ENCODE results near the gene IL27RA. TPM values are rescaled to one million over a fixed set of nuclear protein-coding genes. Genes with fewer than 3 reads are reported as not detected.
A peak's percentile ranks its signal among the peaks of the same experiment; 100 is the strongest.
"Not testable (repeated sequence)": the region's sequence is repeated elsewhere in the genome, so short reads cannot be mapped to it uniquely, and the experiment has no call there.

Gene IL27RA
- total RNA-seq, 1 experiment from 2014 or later: 13.6 TPM

GRCh38 chr19:14042659-14043608, 11.4 kb downstream of the IL27RA start:
- not testable (repeated sequence) for H2AFZ ChIP-seq (ENCODE audit: low read length); H3K9me3 Mint-ChIP-seq; H4K20me1 ChIP-seq (ENCODE audit: control insufficient read depth, insufficient read depth, insufficient read length); H3K79me1 ChIP-seq (ENCODE audit: insufficient read depth, low read depth, low read length, poor library complexity, severe bottlenecking); H3K9me3 ChIP-seq (ENCODE audit: control insufficient read depth, low read depth, low read length); H3K23ac ChIP-seq (ENCODE audit: insufficient read length, low read depth, low read length); H3K4me3 Mint-ChIP-seq; H3K9ac ChIP-seq (ENCODE audit: extremely low read depth, insufficient read length, low read length); H3K4me2 ChIP-seq (ENCODE audit: insufficient read depth, insufficient read length, low read length); H3K56ac ChIP-seq (ENCODE audit: insufficient read length, low read depth, low read length); H3K23me2 ChIP-seq (ENCODE audit: insufficient read length, low read depth, low read length, poor library complexity, severe bottlenecking); H3K4me1 Mint-ChIP-seq; H3K27me3 Mint-ChIP-seq (ENCODE audit: low read depth); H3K27me3 ChIP-seq (ENCODE audit: insufficient read depth, low read length); H3K79me2 ChIP-seq (ENCODE audit: insufficient read depth, low read length); H2BK15ac ChIP-seq (ENCODE audit: low read depth, low read length); H3K4me1 ChIP-seq (ENCODE audit: insufficient read depth, low read length); H2AK5ac ChIP-seq (ENCODE audit: insufficient read length, low read length); H2BK20ac ChIP-seq (ENCODE audit: low read depth, low read length, poor library complexity, severe bottlenecking)
- Histone ChIP-seq H2BK5ac (ENCODE audit: insufficient read length, low read length) (peak overlapping the region; percentile 10), H3K4ac (ENCODE audit: low read depth, low read length) (peak overlapping the region; percentile 97), H3T11ph (ENCODE audit: low read length) (peak overlapping the region; percentile 99), H4K91ac (ENCODE audit: insufficient read length, low read depth, low read length) (peak overlapping the region; percentile 92), H2BK120ac (ENCODE audit: low read depth, low read length, poor library complexity, severe bottlenecking) (peak overlapping the region; percentile 99), H3K27ac (ENCODE audit: insufficient read length, low read depth, low read length) (peak overlapping the region; percentile 2), H2BK12ac (ENCODE audit: insufficient read length, low read depth, low read length) (peak overlapping the region; percentile 98), H3K18ac (ENCODE audit: insufficient read length, low read depth, low read length) (peak overlapping the region; percentile 97), H4K5ac (ENCODE audit: insufficient read length, low read depth, low read length) (peak overlapping the region; percentile 13), H3K14ac (ENCODE audit: insufficient read depth, low read length) (peak overlapping the region; percentile 16; the same call in 1 of the 2 replicates), H4K8ac (replicated peaks; ENCODE audit: insufficient read length, low read depth, low read length) (peak overlapping the region; percentile 8)
- Mint-ChIP-seq H3K27ac (peak overlapping the region; percentile 91 to 99 (median 92); a peak in 6 of 7 replicates), H3K36me3 (ENCODE audit: insufficient read depth in 1 of 3, low read depth in 3 of 3) (peaks cover 0 to 15% (median 3%) of the 10 kb centered on the region in 3 experiments; a peak in 5 of 7 replicates)
- TF ChIP-seq CTCF (conservative IDR thresholded peaks at IDR 0.05): peak; percentile 77
- DNase-seq: peak; percentile 91
- WGBS (ENCODE audit: extremely low coverage, insufficient read length, low lambda C conversion rate): no CpG with 5 or more reads among the region's 19 CpGs

- H3K4ac ChIP-seq (ENCODE audit: low read depth, low read length); H3K4me3 Mint-ChIP-seq; H3K27me3 Mint-ChIP-seq (ENCODE audit: low read depth); H4K5ac ChIP-seq (ENCODE audit: insufficient read length, low read depth, low read length); H2BK5ac ChIP-seq (ENCODE audit: insufficient read length, low read length); H3K27me3 ChIP-seq (ENCODE audit: insufficient read depth, low read length); H3T11ph ChIP-seq (ENCODE audit: low read length); H3K14ac ChIP-seq (ENCODE audit: insufficient read depth, low read length); H3K9ac ChIP-seq (ENCODE audit: extremely low read depth, insufficient read length, low read length); H3K27ac ChIP-seq (ENCODE audit: insufficient read length, low read depth, low read length); H3K23ac ChIP-seq (ENCODE audit: insufficient read length, low read depth, low read length); H3K9me3 ChIP-seq (ENCODE audit: control insufficient read depth, low read depth, low read length); H3K79me2 ChIP-seq (ENCODE audit: insufficient read depth, low read length); H4K20me1 ChIP-seq (ENCODE audit: control insufficient read depth, insufficient read depth, insufficient read length); H2BK15ac ChIP-seq (ENCODE audit: low read depth, low read length); H3K9me3 Mint-ChIP-seq; H2BK12ac ChIP-seq (ENCODE audit: insufficient read length, low read depth, low read length); H3K18ac ChIP-seq (ENCODE audit: insufficient read length, low read depth, low read length); DNase-seq; H2AK5ac ChIP-seq (ENCODE audit: insufficient read length, low read length); H4K8ac ChIP-seq (replicated peaks; ENCODE audit: insufficient read length, low read depth, low read length); H3K23me2 ChIP-seq (ENCODE audit: insufficient read length, low read depth, low read length, poor library complexity, severe bottlenecking); H3K56ac ChIP-seq (ENCODE audit: insufficient read length, low read depth, low read length); H4K91ac ChIP-seq (ENCODE audit: insufficient read length, low read depth, low read length); H3K4me2 ChIP-seq (ENCODE audit: insufficient read depth, insufficient read length, low read length); H2BK120ac ChIP-seq (ENCODE audit: low read depth, low read length, poor library complexity, severe bottlenecking); H3K4me1 Mint-ChIP-seq; H3K4me1 ChIP-seq (ENCODE audit: insufficient read depth, low read length); H2BK20ac ChIP-seq (ENCODE audit: low read depth, low read length, poor library complexity, severe bottlenecking); H2AFZ ChIP-seq (ENCODE audit: low read length); H3K79me1 ChIP-seq (ENCODE audit: insufficient read depth, low read depth, low read length, poor library complexity, severe bottlenecking); H3K27ac Mint-ChIP-seq: not testable (repeated sequence)
- peaks cover 16 to 37% (median 23%) of the 10 kb centered on the region in 3 experiments; a peak in 6 of 7 replicates for H3K36me3 Mint-ChIP-seq (ENCODE audit: insufficient read depth in 1 of 3, low read depth in 3 of 3)
- WGBS (ENCODE audit: extremely low coverage, insufficient read length, low lambda C conversion rate): no CpG with 5 or more reads among the region's 10 CpGs
Measured at GRCh38 chr19:14047866-14048265, 16.3 kb downstream of the IL27RA start.
